ENCODE data around the gene EXOG. TPM values are rescaled to one million over a fixed set of nuclear protein-coding genes. Genes with fewer than 3 reads are reported as not detected.

Gene EXOG
- total and polyA plus RNA-seq, 10 of the 15 experiments (the other 5 are each of a cell fraction or from before 2014, with no cell fraction given) = 7.8 to 20.9 (median 19.6) TPM

DNA sequence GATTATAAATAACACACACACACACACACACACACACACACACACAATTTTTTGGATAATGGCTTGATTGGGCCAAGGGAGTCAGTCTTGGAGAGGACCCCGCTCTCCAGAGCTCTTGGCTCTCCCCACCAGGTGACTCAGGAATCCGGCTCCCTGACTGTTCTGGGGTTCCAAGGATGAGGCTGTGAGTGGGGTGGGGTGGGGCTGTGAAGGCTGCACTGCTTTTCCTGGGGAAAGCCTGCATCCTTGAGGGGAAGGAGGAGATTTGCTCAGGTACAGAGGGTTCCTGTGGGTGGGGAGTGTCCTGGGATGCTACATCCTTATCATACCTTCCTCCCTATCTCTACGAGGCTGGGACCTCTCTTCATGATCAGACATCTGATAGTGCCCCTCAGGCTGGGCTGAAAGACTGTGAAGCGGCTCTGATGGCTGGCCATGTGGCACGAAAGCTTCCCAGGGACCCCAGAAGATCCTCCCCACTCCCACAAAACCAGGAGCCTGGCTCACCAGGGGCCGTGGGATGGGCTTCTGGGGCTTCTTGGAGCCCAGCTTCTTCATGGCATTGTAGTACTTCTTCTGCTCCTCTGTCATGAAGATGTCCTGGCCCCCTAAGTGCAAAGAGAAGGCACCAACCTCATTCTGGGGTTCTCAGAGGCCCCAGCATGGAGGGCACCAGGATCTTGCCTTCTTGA, 59.2 kb downstream of the EXOG start:
- Histone ChIP-seq H3K79me2 (ENCODE audit: control insufficient read depth, insufficient read depth, low read length) (no peaks in the 10 kb centered on the region), H3K36me3 (ENCODE audit: control insufficient read depth in 2 of 2, insufficient read depth in 2 of 2, low read length in 1 of 2) (no peaks in the 10 kb centered on the region), H3K27me3 (replicated peaks in 1 of 2; ENCODE audit: control insufficient read depth in 2 of 2, insufficient read depth in 2 of 2, low read length in 1 of 2) (no peaks in the 10 kb centered on the region), H3K4me2 (ENCODE audit: control insufficient read depth, insufficient read depth) (no peak overlapping the region), H2AFZ (ENCODE audit: control insufficient read depth, low read depth, low read length) (no peak overlapping the region), H3K4me1 (ENCODE audit: control insufficient read depth, insufficient read depth, low read length) (no peaks in the 10 kb centered on the region), H3K27ac (ENCODE audit: control insufficient read depth, insufficient read depth) (no peak overlapping the region), H3K9me3 (replicated peaks; ENCODE audit: control insufficient read depth, insufficient read depth, low read length) (no peaks in the 10 kb centered on the region; the same call in 2 of the 3 replicates), H4K20me1 (ENCODE audit: control insufficient read depth, insufficient read depth) (no peaks in the 10 kb centered on the region), H3K9ac (ENCODE audit: control insufficient read depth, insufficient read depth, low read length) (no peak overlapping the region), H3K4me3 (no peak overlapping the region)
- CTCF ChIA-PET = interaction anchor here (1.0 kb wide), 1 partner anchor 34 kb away, joined by 4 read pairs; no protein-coding TSS in a partner anchor
- RAD21 ChIA-PET (ENCODE audit: unreplicated experiment) = no interaction called here
- in situ Hi-C loops (cut with MboI) = no loop called here
- WGBS (ENCODE audit: insufficient coverage, insufficient replicate concordance, low lambda C conversion rate, missing lambda C conversion rate) = 9% methylated on average over 5 of the region's 6 CpGs
- POLR2A ChIA-PET = no interaction called here
- SMC1A ChIA-PET (ENCODE audit: uncharacterized antibody, unreplicated experiment) = no interaction called here
- TF ChIP-seq MTA3 (IDR thresholded peaks at IDR 0.05; ENCODE audit: borderline replicate concordance, low read length) (no peak), POLR2AphosphoS5 (IDR thresholded peaks at IDR 0.05; ENCODE audit: low read length) (no peak), YY1 (IDR thresholded peaks at IDR 0.05; ENCODE audit: low read depth, low read length) (no peak), USF1 (IDR thresholded peaks at IDR 0.05; ENCODE audit: borderline replicate concordance, extremely low read length, insufficient read depth, low read depth, low read length) (no peak), SIX5 (IDR thresholded peaks at IDR 0.05; ENCODE audit: low read depth, low read length, severe bottlenecking) (no peak), ZBED1 (IDR thresholded peaks at IDR 0.05; ENCODE audit: borderline replicate concordance) (no peak), CHD1 (IDR thresholded peaks at IDR 0.05; ENCODE audit: low read depth, low read length) (no peak), ZBTB11 (CRISPR knock-in tag; IDR thresholded peaks at IDR 0.05) (no peak), NRF1 (conservative IDR thresholded peaks at IDR 0.05; ENCODE audit: low read depth, low read length) (no peak), RBBP5 (conservative IDR thresholded peaks at IDR 0.05) (no peak), MLLT1 (IDR thresholded peaks at IDR 0.05) (no peak), NFIC (IDR thresholded peaks at IDR 0.05; ENCODE audit: low read depth, low read length) (no peak), RAD51 (IDR thresholded peaks at IDR 0.05) (no peak), NFYA (IDR thresholded peaks at IDR 0.05; ENCODE audit: borderline replicate concordance, low read depth, low read length) (no peak), JUNB (IDR thresholded peaks at IDR 0.05) (no peak)
- TF ChIP-seq, protein P1, sequence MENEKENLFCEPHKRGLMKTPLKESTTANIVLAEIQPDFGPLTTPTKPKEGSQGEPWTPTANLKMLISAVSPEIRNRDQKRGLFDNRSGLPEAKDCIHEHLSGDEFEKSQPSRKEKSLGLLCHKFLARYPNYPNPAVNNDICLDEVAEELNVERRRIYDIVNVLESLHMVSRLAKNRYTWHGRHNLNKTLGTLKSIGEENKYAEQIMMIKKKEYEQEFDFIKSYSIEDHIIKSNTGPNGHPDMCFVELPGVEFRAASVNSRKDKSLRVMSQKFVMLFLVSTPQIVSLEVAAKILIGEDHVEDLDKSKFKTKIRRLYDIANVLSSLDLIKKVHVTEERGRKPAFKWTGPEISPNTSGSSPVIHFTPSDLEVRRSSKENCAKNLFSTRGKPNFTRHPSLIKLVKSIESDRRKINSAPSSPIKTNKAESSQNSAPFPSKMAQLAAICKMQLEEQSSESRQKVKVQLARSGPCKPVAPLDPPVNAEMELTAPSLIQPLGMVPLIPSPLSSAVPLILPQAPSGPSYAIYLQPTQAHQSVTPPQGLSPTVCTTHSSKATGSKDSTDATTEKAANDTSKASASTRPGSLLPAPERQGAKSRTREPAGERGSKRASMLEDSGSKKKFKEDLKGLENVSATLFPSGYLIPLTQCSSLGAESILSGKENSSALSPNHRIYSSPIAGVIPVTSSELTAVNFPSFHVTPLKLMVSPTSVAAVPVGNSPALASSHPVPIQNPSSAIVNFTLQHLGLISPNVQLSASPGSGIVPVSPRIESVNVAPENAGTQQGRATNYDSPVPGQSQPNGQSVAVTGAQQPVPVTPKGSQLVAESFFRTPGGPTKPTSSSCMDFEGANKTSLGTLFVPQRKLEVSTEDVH (IDR thresholded peaks at IDR 0.05; ENCODE audit: low read depth, partially characterized antibody) = no peak
- intact Hi-C loops (cut with micrococcal nuclease; ENCODE audit: unreplicated experiment) = no loop called here
- no TSS peak for BruUV-seq (replicated peaks)
- DNase-seq (ENCODE audit: low read depth, low spot score) (no peak), ATAC-seq (no peak), FAIRE-seq (no peak)
